ENCODE data around the gene MYO5C.
"Not testable (repeated sequence)": the region's sequence is repeated elsewhere in the genome, so short reads cannot be mapped to it uniquely, and the experiment has no call there.

MYO5C gene

DNA sequence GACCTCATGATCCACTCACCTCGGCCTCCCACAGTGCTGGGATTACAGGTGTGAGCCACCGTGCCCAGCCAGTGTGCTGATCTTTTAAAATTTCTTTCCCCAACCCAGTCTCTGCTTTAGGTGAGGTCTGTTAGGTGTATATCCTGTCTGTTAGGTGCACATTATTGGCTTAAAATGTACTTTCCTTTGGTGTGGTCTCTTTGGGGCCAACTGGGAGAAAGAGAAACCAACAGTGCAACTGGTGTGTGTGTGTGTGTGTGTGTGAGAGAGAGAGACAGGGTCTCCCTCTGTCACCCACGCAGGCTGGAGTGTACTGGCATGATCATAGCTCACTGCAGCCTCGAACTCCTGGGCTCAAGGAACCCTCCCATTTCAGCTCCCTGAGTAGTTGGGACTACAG lies 54.1 kb downstream of the MYO5C start:
- DNase-seq: no peak

DNA sequence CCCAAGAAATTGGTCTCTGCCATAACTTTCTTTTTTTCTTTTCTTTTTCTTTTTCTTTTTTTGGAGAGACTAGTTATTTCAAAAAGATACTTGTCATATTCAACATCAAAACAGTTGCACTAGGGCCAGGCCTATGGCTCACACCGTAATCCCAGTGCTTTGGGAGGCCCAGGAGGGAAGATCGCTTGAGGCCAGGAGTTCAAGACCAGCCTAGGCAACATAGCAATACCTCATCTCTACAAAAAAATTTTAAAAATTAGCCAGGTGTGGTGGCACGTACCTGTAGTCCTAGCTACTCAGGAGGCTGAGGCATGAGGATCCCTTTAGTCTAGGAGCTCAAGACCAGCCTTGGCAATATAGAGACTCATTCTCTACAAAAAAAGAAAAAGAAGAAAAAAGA lies 55.4 kb downstream of the MYO5C start:
- DNase-seq: no peak

DNA sequence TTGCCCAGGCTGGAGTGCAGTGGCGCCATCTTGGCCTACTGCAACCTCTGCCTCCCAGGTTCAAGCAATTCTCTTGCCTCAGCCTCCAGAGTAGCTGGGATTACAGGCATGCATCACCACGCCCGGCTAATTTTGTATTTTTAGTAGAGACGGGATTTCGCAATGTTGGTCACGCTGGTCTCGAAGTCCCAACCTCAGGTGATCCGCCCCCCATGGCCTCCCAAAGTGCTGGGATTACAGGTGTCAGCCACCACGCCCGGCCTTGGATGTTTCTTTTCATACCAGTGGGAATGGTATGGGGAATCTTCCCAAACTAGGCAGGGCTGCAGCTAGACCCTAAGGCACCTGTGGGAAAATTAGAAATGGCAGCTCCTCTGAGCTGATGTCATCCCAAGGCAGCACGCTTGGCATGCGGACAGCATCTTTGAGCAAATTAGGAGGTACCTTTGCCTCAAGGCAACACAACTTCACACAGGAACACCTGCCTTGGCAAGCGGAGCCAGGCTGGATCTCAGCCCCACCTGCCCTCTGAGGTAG lies 56.5 kb downstream of the MYO5C start:
- DNase-seq: not testable (repeated sequence)

DNA sequence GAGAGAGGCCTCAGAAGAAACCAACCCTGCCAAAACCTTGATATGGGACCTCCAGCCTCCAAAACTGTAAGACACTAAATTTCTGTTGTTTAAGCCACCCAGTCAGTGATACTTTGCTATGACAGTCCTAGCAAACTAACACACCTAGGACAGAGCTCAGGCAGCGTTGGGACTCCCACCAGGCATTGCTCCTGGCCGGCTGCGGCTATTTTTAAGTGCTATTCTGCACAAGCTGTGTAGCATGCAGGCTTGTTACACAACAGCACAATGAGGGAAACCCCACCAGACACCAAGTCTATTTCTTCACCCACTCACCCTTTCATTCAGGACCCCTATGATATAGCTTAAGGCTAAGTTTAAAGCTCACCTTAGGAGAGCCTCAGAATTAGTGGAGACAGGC lies 57.5 kb downstream of the MYO5C start:
- no peak for DNase-seq

DNA sequence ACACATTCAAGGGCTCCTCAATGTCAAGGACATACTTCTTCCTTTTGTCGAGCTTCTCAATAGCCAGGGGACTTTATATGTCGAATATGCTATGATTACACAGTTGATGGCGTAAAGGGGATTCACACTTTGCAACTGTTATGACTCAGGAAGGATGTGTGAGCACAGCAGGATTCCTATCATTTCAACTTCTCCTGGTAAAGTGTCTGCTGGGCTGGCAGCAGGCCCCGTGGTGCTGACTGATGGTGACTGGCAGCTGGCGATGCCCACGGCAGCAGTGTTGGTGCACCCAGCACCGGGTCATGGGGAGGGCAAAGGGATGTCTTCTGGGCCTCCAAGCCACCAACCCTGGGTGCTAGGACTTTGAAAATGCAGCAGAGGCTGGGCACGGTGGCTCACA lies 59.6 kb downstream of the MYO5C start:
- no peak for DNase-seq

DNA sequence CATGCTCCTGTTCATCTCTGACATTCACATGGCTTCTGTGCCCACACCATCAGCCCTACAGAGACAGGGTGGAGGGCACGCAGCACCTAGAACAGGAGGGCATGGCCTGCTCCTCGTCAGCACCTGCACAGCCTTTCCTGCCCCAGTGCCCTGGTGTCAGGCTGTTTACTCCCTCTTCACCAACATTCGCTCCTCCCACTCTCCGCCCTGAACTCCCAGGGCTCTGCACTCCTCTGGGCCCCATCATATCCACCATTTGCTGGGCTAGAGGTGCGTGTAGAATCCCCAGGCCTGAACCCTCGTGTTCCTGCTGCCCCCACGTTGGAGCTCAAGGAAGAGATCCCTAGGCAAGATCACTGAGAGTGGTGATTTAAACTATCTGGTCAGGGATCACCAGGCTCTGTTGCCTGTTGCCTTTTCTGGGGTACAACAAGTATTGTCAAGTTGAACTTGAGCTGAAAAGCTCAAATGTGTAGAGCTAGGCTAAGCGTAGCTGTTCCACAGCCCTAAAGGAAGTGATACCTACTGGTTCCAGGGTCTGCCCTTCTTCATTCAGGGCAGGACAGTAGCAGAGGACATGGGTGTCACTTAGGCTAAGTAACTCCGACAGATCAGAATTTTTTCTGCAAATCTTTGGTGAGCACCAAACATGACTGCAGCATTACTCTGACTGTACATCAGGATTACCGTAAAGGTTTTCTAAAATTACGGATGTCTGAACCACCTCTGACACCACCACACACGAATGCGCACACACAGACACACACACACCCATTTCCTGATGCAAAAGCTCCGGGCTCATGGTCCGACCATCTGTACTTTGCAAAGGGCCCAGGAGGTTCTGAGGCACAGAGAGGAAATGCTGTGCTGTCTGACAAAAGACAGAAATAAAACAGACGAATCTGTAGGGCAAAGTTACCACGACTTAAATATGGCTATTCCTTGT lies 60.7 kb downstream of the MYO5C start:
- DNase-seq: peak; percentile 41

DNA sequence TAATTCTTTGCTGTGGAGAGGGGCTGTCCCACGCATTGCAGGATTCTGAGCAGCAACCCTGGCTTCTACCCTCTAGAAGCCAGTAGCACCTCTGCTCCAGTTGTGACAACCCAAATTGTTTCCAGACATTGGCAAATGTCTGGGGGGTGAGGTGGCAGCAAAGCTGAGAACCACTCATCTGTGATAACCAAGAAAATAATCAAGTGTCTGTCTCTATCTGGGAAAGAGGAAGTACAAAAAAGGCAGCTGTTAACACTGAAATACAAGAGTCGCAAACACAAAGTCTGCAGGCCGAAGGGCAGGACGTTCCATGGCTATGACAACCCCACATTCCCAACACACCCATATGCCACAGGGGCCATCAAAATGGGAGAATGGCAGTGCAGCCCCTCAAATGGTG lies 62.2 kb downstream of the MYO5C start:
- DNase-seq: no peak

DNA sequence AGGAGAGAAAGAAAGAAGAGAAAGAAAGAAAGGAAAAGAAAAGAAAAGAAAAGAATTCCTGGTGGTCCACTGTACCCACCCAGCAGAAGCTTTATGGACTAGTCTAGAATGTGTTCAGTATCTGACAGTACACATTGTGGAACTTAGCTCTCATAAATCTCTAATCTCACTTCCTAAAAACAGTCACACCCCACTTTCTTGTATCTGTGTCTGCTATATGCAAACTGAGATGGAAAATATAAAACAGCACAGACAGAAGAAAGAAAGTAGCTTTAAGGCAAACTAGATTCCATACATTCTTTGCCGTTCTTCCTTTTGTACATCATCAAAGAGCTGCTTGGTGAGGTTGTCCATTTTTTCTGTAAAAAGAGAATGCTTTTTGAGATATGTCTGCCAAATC lies 63.3 kb downstream of the MYO5C start:
- DNase-seq: no peak

DNA sequence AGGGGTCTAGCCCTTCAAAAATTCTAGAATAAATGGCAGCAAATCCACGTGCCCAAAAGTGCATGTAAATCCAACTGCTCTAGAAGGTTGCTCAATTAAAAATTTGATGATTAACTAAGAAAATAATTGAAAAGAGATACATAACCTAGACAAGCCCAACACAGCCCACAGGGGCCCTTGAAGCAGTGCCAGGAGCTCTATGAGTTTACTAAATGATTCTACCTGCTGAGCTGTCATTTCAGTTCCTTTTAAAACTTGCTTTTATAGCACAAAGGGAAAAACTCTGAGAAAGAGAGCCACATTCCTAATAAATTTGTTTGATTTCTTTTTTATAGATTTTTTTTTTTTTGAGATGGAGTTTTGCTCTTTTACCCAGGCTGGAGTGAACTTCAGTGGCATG lies 65.5 kb downstream of the MYO5C start:
- DNase-seq: no peak

DNA sequence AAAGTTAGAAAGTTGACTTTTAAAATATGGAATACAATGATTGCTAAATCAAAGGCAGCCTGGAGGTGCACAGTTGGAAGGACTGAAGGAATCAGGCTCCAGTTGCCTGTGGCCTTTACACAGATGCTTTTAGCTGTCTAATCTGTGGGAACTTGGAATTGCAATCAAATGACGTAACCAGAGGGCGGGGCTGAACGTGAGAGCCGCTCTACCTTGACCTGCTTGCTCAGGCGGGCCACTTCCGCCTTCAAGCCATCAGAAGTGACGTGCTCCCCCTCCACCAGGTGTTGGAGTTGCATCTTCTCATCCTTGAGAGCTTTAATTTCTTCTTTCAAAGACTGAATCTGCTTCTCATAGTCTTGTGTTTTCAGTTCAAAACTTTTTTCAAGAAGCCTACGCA lies 66.7 kb downstream of the MYO5C start:
- no peak for DNase-seq

DNA sequence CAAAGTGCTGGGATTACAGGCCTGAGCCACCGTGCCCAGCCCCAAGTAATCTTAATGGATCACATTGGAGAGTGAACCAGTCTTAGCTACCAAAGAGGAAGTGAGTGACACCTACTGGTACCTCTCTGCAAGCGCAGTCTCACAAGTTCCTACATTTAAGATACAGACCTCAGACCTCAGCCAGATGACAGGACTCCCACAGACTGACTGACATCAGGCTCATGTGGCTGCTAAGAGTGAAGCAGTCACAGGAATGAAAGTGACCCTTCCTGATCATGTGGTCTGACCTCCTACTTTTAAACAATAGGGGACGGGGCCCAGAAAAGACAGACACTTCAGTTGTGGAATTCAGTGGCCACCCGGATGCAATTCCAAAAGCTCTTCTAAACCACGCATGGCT lies 68.1 kb downstream of the MYO5C start:
- peak; percentile 54 for DNase-seq

DNA sequence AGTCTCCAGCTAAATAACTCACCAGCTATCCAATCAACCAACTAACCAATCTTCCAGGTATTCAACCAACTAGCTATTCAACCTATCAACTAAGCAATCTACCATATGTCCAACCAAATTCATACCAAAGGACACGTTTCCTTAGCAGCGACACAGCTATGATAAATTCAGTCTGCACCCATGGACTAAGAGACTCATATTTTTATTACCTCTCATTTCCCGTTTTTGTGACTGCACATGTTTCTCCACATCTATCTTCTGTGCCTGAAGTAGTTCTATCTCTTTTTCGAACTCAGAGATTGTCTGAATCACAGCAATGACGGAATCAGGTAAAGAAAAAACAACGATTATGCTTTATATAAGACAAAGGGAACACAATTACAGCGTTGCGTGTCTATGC lies 70.4 kb downstream of the MYO5C start:
- no peak for DNase-seq

DNA sequence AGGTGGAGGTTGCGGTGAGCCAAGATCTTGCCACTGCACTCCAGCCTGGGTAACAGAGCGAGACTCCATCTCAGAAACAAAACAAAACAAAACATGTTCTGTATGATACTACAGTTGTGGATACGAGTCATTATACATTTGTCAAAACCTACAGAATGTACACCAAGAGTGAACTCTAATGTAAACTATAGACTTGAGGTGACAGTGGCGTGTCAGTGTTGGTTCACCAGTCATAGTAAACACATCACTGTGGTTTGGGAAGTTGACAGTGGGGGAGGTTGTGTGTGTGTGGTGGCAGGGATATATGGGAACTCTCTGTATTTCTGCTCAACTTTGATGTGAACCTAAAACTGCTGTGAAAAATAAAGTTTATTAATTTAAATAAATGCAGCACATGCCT lies 71.4 kb downstream of the MYO5C start:
- DNase-seq: no peak

DNA sequence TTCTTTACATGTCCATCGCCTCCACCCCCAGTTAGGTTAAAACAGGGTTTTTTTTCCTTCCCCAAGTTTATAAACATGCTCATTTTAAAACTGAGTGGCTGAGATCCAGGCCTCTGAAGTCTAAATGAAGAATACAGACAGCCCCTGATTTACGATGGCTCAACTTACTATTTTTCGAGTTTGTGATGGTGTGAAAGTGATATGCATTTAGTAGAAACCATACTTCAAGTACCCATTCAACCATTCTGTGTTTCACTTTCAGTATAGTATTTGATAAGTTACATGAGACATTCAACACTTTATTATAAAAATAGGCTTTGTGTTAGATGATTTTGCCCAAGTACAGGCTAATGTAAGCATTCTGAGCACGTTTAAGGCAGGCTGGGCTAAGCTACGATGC lies 73.9 kb downstream of the MYO5C start:
- no peak for DNase-seq

DNA sequence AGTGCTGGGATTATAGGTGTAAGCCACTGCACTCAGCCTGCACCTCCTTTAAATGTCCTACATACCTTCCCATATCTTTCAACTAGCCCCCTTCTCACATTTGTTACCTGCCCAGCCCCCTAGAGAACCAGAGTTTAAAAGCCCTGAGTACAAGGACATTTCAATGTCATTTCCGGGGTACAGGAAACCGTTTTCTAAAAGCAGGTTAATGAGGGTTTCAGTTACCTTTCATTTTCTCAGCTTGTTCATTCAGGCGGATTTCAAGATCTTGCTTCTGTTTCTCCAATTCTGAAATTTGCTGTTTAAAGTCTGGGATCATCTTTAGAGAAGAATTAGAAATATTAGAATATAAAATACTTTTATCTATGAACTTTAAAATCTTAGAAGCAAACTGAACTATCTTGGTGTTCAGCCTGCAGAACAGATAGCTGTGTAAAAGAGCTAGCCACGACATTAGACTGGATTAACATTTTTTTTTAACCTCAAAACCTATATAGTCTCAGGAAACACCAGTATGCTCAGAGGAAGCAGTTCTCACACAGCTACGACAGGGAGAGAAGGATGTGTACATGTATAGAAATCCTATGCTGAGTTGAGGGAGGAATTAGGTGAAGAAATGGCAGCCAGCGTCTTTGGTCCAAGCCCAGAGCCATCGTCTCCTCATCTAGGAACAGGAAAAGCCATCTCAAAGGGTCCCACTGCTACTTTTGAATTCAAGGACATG lies 74.5 kb downstream of the MYO5C start:
- DNase-seq: no peak

DNA sequence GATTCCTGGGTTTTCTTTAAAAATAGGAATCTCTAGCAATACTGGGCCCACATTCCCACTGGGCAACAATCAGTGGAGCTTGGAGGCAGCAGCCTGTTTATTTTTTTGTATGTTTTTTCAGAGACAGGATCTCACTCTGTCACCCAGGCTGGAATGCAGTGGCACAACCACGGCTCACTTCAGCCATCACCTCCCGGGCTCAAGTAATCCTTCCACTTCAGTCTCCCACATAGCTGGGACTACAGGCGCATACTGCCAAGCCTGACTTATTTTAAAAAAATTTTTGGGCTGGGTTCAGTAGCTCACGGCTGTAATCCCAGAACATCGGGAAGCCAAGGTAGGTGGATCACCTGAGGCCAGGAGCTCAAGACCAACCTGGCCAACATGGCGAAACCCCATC lies 75.4 kb downstream of the MYO5C start:
- no peak for DNase-seq

DNA sequence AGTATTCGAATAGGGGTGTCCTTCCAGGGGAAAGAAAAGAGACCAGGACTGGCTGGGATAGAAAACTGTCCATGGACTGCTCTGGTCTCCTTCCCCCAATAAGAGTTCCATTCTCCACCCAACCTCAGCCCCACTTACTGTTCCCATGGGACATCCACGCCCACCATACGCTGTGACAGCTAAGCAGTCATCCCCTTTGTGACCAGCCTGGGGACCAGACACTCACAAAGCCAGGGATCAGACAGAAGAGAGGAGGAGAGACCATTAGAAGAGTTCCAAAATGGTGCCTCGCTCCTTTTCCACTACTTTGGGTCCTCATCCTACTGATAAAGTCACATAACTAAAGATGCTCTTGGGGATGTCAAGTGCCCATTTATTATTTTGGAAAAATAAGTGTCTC lies 76.8 kb downstream of the MYO5C start:
- no peak for DNase-seq

DNA sequence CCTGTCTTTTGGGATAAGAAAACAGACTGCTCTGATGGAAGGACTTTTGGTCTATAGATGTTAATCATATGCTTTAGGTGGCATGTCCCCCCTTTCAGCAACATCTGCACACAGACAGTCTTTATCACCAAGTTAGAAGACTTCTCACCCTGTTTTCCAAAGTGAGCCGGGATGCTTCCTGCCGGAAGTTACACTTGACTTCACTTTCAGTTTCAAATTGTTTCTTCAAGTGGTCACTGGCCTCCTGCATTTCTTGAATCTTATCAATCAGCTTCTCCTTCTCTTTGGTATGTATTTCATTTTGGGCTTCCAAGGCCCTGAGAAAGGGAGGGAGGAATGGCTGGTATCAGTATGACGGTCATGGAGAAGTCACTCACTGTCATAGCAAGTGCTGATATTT lies 77.2 kb downstream of the MYO5C start:
- DNase-seq: no peak

DNA sequence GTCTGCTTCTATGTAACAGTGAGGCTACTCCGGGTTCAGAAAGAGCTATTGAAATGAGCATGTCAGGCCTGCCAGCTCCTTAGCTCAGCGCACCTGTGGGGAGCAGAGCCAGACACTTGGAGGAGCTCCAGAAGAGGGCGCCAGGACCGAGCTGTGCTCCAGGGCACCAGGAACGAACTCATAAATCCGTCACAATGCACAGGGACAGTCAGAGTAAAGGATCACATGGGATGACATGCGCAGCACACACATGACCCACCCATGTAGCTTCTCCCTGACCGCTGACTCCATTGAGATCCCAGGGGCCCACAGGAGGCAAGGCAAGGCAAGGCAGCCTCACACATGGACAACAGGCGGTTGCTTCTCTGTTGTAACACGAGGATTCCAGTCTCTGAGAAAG lies 78.4 kb downstream of the MYO5C start:
- no peak for DNase-seq

DNA sequence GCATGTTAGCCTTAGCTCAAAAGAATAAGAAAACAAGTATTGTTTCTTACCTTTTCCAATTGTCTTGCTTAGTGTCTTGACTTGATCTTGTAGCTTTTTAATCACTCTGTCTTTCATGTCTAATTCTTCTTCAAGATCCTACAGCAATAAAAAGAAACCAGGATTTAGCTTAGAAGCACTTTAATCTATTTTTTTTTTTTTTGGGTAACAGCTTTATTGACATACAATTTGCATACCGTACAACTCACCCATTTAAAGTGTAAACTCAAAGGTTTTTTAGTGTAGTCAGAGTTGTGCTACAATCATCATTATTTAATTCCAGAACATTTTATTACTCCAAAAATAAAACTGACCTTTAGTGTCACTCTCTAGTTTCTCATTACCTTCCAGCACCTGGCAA lies 81.1 kb downstream of the MYO5C start:
- DNase-seq: no peak

DNA sequence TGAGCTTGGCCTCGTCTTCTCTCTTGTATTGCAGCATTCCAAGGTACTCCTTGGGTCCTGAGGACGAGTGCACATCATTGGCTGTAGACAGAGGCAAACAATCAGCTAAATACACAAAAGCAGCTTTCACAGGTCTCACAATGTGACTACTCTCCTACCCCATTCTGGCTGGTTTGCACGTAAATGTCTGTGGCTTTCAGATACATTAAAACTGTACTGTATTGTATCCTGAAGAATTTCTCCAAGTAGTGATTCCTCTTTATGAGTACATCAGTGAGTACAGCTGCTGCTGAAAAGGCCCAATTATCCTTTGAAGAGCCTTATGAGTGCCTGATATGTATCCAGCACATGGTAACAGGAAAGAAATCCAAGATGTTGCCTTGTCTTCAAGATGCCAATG lies 82.4 kb downstream of the MYO5C start:
- no peak for DNase-seq

DNA sequence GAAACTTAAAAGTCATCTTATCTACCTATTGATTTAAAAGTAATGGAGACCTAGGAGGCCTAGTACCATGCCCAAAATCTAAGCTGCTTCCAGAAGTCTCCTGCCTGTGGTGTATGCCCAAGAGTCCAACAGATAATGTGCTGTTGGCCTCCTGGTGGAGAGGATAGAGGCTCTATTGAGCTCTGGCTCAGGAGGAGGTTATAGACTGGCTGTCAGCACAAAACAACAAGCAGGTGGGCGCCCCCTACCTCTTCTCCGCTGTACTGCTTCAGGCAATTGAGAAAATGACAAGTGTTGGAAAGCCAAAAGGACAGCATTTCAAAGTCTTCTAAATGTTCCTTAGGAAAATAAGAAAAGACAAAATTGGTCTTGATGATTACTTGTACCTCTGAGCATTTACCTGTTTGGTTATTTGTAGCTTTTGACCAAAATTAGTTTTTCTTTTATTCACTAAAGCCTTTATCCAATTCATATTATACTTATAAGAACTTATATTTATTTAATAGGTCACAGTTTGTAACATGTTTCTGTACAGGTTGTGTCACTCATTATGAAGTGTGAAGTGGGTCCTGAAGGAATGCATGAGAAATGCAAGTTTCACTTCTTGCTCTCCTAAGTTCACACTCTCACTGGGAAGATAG lies 87.2 kb downstream of the MYO5C start:
- peak; percentile 76 for DNase-seq

DNA sequence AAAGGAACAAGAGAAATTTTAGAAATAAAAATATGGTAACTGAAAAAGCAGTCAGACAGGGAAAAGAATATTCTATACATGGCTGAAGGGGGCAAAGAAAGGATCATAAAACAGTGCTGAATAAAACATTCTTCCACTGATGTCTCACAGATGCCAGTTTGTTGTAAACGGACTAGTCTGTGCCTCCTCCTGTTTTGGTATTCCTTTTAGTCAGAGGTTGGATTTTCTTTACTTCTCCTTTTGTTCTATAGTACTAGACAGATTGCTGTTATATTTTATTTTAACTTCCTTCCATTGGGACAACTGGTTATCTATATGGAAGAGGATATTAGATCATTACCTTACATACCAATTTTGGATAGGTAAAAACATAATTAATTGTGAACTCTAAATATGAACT lies 88.4 kb downstream of the MYO5C start:
- no peak for DNase-seq

DNA sequence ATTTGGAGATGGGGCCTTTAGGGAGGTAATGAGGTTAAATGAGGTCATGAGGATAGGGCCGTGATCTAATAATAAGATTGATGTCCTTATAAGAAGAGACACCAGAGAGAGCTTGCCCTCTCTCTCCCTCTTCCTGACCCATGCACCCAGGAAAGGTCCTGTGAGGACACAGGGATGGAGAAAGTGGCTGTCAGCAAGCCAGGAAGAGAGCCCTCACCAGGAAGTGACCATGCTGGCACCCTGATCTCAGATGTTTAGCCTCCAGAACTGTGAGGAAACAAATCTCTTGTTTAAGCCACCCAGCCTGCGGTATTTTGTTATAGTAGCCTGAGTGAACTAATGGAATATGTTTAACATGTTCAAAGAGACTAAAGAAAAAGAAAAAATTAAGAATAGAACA lies 89.2 kb downstream of the MYO5C start:
- no peak for DNase-seq

All from activated T-cell treated with anti-CD3 and anti-CD28 coated beads, Interleukin-2, amount 50 U/mL, for 1 hour (primary cell).